Hematopoietic multipotent progenitor cell treated with erythropoietin and hydrocortisone succinate and interleukin-3 and kit ligand, for 17 days (in vitro differentiated cells): Measurements from ENCODE around the gene CNTN2.

Experiments used
- DNase-seq: peaks from one replicate; pipeline ENCODE4 v3.0.0-alpha.2; 2015; ENCODE audit warnings: low spot score

The CNTN2 gene

DNA sequence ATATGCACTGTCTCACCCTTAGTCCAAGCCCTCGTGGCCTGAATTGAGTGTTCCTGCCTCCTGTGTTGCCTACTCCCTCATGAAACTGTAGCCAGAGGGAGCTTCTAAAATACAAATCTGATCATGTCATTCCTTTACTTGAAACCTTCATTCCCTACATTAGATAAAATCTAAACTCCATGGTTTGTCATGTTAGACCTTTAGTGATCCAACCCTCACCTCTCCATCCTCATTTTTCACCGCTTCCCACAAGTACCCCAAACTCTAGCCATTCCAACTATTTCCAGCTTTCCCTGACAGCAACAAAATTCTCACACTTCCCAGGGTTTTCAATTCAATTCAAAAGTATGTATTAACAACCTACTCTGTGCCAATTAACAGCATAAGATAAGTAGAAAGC lies 18.3 kb upstream of the CNTN2 start:
- DNase-seq = no peak

DNA sequence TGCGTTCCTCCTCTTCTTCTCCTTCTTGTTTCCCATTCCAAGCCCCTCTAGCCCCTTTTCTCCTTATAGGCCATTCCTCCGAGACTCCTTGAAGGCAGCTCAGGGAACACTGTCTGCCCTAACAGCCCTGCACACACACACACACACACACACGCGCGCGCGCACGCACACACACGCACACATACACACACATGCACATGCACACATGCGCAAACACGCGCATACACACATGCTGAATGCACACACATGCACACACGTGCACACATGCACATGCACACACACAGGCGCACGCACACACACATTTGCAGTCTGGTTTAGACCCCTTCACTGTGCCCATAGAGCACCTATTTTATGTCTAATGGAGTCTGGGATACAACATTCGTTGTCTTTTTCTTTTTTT lies 17.8 kb upstream of the CNTN2 start:
- no peak for DNase-seq

DNA sequence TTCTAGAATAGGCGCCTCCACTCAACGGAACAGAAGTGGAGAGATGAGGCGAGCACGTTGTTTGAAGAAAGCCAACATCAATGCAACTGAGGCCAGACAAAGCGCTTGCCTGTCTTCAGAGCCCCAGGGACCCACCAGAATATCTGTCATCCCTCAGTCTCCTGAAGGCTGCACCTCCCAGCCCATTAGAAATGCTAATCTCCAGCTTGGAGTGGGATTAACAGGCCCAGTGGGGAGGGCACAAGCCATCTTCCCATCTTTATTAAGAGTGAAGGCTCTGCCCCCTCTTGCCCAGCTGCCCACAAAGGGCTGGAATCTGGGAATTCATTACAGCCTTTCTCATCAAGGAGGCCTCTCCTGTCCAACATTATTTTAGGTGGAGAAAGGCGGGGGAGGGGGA lies 16.8 kb upstream of the CNTN2 start:
- no peak for DNase-seq

DNA sequence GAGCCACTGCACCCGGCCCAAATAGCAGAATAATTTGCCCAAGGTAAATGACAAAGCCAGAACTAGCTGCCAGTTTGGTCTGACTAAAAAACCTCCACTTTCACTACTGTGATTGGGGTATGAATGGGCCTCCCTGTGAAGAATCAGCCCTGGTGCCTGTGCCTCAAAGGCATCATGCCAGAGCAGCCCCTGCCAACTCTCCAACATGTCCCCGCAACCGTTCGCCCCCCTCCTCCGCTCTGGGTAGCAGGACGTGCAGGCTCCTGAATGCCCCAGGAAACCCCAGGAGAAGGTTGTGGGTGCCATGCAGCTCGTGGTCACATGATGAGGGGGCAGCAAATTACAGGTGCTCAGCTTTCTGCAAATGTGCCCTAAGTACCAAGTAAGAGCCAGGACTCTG lies 14.6 kb upstream of the CNTN2 start:
- DNase-seq = no peak

DNA sequence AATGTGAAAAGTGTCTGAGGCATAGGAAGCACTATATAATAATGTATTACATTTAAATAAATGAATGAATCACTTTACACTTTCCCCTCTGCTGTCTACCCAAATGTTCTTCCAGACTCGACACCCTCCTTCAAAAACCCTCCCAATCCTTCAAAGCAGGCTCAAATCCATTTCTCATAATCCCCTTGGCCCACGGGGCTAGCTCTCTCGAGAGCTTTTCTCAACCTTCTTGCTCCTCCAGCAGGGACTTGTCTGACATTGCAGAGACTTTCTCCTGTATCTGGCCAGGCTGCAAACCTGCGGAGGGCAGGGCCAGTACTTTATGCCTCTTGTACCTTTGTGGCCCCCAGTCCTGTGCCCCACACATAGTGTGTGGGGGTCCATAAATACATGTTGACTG lies 14.1 kb upstream of the CNTN2 start:
- DNase-seq = no peak

DNA sequence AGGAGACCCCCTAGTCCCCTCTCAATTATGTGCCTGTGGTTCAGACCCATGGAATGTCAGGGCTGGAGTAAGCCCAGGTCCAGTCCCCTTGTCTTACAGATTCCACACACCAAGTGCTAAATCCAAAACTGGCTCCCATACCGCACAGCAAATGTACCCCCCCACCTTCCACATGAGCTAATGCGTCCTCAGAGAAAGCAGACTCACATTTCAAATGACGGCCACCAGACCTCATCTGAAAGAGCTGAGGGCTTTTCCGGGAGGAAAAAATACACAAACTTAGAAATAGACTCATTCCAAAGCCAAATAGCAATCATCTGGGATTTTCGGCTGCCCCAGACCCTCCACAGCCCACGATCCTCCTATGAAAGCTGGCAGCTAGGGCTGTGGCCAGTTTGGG lies 12.8 kb upstream of the CNTN2 start:
- DNase-seq = no peak

DNA sequence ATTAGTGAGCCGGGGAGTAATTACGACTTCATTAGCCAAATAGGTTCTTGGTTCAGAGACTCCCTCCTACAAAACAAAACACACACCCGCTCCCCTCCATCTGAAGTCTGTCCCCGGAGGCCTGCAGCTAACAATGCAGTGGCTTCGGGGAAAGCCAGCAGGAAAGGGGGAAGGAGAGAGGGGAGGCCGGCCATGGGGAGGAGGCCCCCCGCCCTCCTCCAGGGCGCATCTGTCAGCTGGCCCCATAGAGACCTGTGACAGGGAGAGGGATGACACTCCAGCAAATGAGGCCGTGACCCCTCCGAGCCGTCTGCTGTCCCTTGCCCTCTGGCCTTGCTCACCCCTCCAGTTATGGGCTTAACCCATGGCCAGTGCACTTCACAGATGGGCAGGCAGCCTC lies 12.1 kb upstream of the CNTN2 start:
- no peak for DNase-seq

DNA sequence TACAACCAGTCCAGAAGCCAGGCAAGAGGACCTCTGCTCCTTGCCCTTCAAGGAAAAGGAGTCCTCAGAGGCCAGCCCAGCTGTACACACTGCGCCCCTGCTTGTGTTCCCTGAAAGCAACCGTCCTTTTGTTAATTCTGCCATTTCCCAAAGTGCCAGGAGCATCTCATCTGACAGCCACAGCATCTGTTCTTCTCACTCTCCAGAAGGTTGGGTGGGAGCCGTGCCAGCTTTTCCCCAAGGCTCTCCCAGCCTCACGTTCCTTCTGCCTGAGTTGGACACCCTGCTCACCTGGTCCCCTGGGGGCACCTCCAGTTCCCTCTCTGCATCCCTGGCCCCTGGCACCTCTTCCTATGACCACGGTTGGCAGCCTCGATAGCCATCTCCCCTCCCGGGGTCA lies 10.5 kb upstream of the CNTN2 start:
- no peak for DNase-seq

DNA sequence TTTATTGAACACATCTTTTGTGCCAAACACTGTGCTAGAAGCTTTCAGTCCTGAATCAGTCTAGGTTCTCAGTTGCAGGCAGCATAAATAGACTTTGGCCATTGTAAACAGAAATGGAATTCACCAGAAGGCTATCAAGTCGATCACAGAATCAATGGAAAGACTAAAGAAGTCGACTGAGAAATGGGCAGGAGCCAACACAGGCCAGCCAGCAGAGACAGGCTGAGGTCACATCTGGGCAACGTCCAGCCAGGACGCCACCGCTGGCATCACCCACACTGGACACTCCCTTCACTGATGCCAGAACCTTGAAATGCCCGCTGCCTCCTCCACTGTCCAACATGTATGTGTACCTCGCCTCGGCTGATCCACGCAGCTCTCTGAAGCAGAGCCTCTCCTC lies 5.5 kb upstream of the CNTN2 start:
- no peak for DNase-seq

DNA sequence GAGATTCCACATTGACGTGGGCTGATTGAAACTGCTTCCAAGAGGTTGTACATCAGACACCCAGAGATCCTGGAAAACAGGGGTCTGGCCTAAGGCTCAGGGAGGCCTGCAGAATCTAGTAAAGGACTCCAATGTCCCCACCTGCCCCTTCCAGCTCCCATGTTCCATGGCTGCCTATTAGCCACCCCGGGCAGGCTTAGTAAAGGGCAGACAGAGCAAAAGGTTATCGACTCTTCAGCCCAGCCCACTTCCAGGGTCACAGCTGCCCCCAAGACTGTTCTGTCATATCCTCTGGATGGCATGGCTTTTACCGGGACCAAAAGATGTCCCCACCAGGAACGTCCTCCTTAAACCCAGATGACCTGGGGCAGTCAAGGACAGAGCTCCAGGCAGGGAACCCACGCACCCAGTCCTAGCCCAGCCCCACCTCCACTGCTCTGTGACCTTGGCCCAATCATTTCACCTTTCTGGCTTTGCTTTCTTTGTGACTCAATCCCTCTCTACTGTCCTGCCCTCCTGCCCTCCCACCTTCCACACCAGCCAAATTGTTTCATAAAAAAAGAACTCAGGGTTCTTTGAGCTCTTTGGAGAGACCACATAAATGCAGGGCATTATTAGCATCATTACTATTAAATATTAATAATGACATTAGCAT lies 4.8 kb upstream of the CNTN2 start:
- DNase-seq = no peak

DNA sequence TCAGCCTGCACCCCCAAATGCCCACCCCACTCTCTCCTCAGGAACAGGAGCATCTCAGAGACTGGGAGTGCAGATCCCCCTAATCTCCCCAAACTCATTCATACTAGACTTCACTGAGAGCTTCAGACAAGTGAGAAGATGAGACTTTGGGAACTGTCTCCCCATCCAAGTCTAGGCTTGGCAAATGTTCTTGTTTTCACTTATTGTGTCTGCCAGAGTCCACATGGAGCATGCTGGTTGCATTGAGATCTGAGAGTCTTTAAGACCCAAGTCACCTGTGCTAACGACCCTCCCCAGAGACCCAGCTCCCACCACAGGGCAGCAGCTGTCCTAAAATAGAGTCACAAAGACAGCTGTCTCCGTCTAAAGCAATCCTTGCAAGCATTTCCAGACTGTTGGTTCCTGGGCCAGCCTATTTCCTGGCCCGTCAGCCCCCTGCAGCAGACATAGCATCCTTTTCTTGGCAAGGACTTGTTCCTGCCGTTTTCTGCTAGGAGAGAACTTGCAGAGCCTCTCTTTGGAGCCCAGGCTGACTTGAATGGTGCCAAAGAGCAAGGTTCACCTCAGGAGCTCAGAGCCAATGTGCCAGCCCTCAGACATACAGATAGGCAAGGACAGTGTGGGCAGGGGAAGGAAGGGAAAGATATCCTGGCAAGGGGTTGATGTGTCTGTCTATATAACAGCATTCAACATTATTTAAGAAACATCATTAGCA lies 1.9 kb upstream of the CNTN2 start:
- DNase-seq = no peak

DNA sequence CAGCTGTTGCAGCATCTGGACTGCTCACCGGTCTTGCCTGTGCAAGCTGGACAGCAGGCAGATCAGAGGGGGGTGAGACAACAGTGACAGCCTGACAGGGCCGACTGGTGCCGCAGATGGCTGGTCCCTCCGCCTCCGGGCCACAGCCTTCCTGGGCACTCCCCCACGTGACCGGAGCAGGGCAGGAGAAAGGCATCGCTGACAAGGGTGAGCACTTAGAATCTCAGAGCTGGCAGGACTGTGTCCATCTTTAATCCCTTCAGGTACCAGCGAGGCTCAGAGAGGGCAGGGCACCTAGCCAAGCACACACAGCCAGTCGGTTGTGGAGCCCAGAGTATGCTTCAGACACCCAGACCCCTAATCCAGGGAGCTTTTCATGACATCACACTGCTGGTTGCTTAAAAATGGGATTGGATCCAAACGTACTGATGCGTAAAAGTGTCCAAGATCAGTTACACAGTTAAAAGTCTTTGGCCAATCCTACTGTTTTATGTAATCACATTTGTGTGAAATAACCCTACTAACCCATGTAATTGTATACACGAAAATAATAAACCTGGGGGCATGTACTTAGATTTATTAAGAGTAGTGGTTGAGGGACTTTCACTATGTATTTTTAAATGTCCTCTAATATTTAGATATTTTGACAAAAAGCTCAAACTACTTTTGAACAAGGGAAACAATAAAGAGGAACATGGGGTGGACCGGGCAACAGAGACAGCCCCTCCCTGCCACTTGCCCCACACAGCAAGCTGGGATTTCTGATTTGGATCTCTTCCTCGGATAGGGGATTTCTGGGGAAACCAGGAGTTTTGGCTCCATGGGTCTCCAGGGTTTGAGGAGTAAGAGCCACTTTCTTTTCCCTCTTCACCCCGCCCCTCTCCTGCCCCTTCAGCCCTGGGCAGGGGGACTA lies 758 bp upstream of the CNTN2 start:
- no peak for DNase-seq

DNA sequence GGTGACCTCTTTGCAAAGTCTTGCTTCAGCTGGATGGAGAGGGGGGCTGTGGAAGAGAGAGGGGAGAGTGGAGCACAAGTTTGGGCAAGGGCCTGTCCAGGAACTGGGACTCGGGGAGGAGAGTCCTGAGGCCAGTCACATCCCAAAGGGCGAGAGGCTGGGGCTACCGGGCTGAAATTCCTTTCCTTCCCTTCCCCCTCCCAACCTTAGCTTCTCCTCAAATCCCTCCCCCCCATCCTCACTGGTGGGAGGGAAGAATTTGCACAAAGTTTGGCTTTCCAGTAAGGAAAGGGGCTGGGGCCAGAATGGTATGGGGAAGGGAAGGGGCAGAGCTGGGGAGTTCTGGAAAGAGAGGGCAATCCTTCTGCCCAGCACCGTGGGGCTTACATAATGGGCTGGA lies 854 bp downstream of the CNTN2 start:
- DNase-seq = no peak

DNA sequence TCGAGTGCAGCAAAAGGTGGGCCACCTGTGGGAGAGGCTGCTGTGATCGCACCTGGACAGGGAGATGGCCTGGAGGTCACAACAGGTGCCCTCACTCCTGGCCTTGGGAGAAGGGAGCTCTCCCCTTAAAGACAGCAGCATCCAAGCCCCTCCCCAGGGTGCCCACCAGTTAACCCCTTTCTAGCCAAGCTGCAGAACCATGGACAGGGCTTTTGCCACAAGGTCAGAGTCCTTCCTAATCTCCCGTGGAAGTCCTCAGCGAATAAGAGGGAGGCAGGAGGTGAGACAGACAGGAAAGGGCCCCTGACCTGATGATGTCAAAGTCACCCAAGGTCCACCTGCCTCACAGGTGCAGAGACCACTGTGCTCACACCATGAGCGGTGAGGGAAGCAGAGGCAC lies 1.7 kb downstream of the CNTN2 start:
- no peak for DNase-seq

DNA sequence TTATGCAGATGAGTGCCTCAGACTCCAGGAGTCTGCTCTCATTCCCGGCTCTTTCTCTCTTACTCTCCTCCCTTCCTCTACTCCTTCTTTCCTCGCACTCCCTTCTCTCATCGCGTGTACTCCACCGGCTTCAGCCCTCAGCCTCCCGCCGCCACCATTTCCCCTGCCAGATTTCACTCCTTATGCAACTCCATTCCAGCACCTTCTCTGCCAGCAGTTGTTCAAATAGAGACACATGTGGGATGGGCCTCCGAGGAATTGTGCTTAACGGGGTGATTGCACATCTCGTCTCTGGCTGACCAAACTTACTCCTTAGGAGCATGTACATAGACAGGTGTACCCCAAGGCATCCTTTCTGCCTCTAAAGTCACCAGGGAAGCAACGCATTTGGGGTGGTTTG lies 2.1 kb downstream of the CNTN2 start:
- DNase-seq = no peak

DNA sequence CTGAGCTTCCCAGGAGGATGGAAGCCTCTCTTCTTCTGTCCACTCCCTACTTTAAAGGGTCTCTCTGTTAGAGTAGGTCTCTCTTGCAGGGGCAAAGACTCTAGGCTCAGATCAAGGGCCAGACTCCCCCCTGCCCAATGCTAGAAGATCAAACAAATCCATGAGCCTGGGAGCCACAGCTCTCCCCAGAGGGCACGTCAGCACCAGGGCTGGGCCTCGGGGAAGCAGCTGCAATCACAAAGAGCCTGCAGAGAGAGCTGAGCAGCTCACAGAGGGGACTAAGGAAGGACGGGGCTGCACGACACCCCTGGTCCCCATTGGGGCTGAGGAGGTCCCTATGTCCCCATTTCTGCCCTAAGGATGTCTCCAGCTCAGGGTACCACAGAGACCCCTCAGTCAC lies 3.9 kb downstream of the CNTN2 start:
- DNase-seq = no peak

DNA sequence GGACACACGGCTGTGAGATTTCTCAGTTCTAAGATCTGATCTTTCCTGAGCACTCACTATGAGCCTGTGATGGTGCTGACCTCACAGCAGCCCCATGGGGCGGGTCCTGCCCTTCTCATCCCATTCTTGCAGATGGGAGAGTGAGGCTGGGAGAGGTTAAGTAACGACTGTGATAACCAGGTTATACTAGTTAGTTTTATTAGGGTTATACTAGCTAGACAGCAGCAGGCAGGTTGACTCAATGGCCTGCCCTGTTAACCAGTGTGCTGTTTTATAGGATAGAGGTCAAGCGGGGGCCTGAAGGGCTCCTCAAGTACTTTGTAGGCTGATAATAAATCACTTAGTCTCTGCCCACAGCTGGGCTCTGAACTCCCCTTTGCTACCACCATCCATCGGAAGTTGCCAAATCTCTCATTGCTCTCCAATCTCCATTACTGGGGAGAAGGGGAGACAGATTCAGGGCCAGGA lies 4.8 kb downstream of the CNTN2 start:
- DNase-seq = no peak

DNA sequence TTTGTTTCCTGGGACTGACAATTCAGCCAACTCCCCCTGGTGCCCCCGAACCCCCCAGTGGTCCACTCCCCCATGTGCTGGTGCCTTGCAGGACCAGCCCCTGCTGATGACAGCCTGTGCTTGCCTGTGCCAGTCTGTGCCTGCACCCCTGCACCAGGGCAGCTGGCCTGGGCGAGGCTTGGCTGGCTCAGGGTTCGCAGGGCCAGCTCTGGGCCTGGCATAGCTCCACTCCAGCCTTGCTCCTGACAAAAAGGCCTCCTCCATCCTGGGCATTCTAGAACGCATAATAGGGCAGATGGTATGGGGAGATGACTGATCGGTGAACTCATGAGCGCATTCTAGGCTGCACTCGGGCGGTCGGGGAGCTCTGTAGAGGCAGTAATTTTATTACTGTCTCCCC lies 5.4 kb downstream of the CNTN2 start:
- DNase-seq = no peak

DNA sequence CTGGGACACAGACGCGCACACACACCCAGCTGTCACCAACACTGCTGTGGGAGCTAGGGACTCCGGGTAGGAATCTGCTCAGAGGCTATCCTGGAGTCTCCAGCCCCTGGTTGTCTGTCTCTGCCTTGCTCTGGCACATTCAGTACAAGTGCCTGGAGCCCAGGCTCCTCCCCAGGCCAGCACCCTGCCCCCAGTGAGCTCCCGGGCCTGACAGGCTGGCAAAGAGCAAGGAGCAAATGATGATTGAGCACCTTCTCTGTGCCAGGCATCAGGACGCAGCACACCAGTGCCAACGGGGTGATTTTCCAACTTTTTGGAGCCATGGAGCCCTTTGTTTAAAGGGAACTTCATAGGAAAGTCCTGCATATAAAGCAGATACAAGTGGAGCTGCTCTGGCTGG lies 6.5 kb downstream of the CNTN2 start:
- DNase-seq = no peak

DNA sequence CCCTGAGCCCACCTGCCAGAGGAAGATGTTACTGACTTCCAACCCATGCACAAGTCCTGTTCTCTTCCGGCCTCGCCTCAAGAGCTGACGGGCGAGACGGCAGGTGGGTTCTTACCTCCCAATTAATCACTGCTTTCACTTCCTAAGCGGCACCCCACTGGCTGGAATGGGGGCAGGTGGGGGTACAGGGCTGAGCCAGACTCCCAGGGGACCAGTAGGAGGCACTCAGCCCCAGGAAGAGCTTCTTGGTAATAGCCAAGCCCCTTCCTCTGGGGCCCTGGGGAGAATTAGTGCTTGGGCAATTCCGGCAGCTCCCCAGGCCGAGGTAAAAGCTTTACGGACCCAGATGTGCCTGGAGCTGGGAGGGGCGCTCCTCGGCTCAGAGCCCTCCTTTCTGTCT lies 9.7 kb downstream of the CNTN2 start:
- DNase-seq = no peak

DNA sequence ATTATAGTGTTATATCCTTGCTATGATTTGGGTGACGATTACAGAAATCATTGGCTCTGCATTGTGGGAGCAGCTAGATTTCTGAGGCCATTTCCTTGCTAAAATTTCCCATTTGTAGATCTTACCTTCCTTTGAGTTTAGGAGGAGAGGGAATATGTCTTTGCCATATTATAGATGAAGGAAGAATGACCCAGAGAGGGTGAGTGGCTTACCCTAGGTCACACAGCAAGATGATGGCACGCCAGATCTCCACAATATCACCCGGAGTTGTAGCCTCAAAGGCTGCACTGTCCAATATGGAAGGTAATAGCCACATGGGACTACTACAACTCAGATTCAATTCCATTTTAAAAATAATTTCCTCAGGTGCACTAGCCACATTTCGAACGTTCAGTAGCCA lies 10.3 kb downstream of the CNTN2 start:
- DNase-seq = no peak

DNA sequence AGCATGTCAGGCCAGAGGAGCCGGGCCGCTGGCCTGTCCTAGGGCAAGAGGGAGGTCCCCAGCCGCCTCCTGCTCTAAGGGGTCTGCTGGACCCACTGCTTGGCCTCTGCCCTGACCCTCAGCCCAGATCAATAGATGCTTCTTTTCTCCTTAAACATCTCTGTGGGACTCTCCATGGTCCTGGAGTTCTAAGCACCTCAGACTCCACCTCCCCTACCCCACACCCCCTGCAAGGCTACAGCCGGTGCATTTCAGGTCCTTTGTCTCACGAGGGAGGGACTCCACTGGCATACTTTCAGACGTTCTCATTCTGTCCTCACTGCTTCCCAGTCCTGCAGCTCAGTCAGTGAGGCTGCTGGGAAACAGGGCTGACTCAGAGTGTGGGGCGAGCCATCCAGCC lies 11.0 kb downstream of the CNTN2 start:
- no peak for DNase-seq

DNA sequence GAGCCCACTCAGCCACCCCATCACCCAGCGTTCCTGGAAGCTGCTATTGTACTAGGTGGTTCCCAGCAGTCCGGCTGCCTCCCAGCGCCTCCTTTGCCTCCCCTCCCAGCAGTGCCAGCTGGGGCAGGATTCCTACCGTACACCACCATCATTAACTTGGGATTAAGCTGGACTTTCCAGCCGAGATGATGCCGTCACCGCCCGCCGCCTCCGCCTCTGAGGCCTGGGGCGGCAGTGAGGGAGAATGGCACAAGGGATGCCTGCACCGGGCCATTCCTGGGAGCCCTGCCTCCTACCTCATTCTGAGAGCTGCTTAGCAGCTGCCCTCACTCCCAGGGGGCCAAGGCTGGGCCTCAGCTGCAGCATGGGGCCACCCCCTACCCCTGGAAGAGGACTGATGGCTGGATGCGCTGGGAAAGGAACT lies 13.2 kb downstream of the CNTN2 start:
- no peak for DNase-seq
